Measurements from ENCODE around the gene FGGY.

Gene FGGY

GRCh38 chr1:59690171-59690930 lies 393.5 kb downstream of the FGGY start:
- no peak for DNase-seq (ENCODE audit: low read depth)
- no peak overlapping the region for H3K4me3 ChIP-seq (ENCODE audit: control insufficient read depth, low read depth, low read length)
- TF ChIP-seq CTCF (IDR thresholded peaks at IDR 0.05; ENCODE audit: control insufficient read depth, insufficient read depth, low read depth, low read length, missing control alignments) = no peak

GRCh38 chr1:59691261-59691660 lies 394.4 kb downstream of the FGGY start:
- DNase-seq (ENCODE audit: low read depth) = no peak
- no peak for TF ChIP-seq CTCF (IDR thresholded peaks at IDR 0.05; ENCODE audit: control insufficient read depth, insufficient read depth, low read depth, low read length, missing control alignments)
- H3K4me3 ChIP-seq (ENCODE audit: control insufficient read depth, low read depth, low read length) = no peak overlapping the region

- DNase-seq (ENCODE audit: low read depth) = peak; percentile 97
- no peak overlapping the region for H3K4me3 ChIP-seq (ENCODE audit: control insufficient read depth, low read depth, low read length)
- no peak for TF ChIP-seq CTCF (IDR thresholded peaks at IDR 0.05; ENCODE audit: control insufficient read depth, insufficient read depth, low read depth, low read length, missing control alignments)
These were observed 395.7 kb downstream of the FGGY start for GRCh38 chr1:59692591-59692990.

GRCh38 chr1:59693406-59693805 lies 396.5 kb downstream of the FGGY start:
- no peak overlapping the region for H3K4me3 ChIP-seq (ENCODE audit: control insufficient read depth, low read depth, low read length)
- TF ChIP-seq CTCF (IDR thresholded peaks at IDR 0.05; ENCODE audit: control insufficient read depth, insufficient read depth, low read depth, low read length, missing control alignments) = no peak
- no peak for DNase-seq (ENCODE audit: low read depth)

GRCh38 chr1:59695252-59695651 lies 398.4 kb downstream of the FGGY start:
- no peak for TF ChIP-seq CTCF (IDR thresholded peaks at IDR 0.05; ENCODE audit: control insufficient read depth, insufficient read depth, low read depth, low read length, missing control alignments)
- no peak overlapping the region for H3K4me3 ChIP-seq (ENCODE audit: control insufficient read depth, low read depth, low read length)
- DNase-seq (ENCODE audit: low read depth) = no peak

GRCh38 chr1:59696421-59697115 lies 399.7 kb downstream of the FGGY start:
- no peak overlapping the region for H3K4me3 ChIP-seq (ENCODE audit: control insufficient read depth, low read depth, low read length)
- DNase-seq (ENCODE audit: low read depth) = no peak

More at GRCh38 chr1:59696421-59697115, 399.7 kb downstream of the FGGY start:
- TF ChIP-seq CTCF (IDR thresholded peaks at IDR 0.05; ENCODE audit: control insufficient read depth, insufficient read depth, low read depth, low read length, missing control alignments) = no peak
